DND-41 (cell line): ENCODE measurements around the gene SATB1.

ENCODE experiments used
- ATAC-seq: fragments of 200-7000 bp; cut with Tn5 transposase; 3 replicates; pipeline ENCODE4 v1.9.1; 2021; ENCODE audit warnings: low read depth; ENCODE audit not compliant: insufficient read depth
- DNase-seq: peaks from one replicate; pipeline ENCODE4 v3.0.0-alpha.2; 2020
- H2AFZ ChIP-seq: 2 replicates; pipeline ENCODE4 v1.6.0; 2012; ENCODE audit warnings: low read depth, low read length
- H3K27ac ChIP-seq: 2 replicates; pipeline ENCODE4 v1.5.1; 2012; ENCODE audit warnings: low read length, inconsistent platforms
- H3K27me3 ChIP-seq: fragments of 200-600 bp; sonication (generic); 2 replicates; pipeline ENCODE4 v1.6.0; 2012; ENCODE audit warnings: low read length, mild to moderate bottlenecking, inconsistent platforms; ENCODE audit not compliant: insufficient read depth, poor library complexity
- H3K36me3 ChIP-seq: 2 replicates; pipeline ENCODE4 v1.5.1; 2012; ENCODE audit warnings: low read length, inconsistent platforms; ENCODE audit not compliant: insufficient read depth
- H3K4me1 ChIP-seq: 2 replicates; pipeline ENCODE4 v1.5.1; 2012; ENCODE audit warnings: mild to moderate bottlenecking, low read length; ENCODE audit not compliant: insufficient read depth
- H3K4me2 ChIP-seq: 2 replicates; pipeline ENCODE4 v1.6.0; 2012; ENCODE audit warnings: mild to moderate bottlenecking, moderate library complexity, low read length, inconsistent platforms; ENCODE audit not compliant: insufficient read depth
- H3K4me3 ChIP-seq, 2 experiments: fragments of 200-600 bp in 1 of 2; shearing (Covaris generic) in 1 of 2; 2 replicates each; pipeline ENCODE4 v1.5.1; 2012 to 2016; ENCODE audit warnings: inconsistent platforms in 2 of 2, low read length in 2 of 2, mild to moderate bottlenecking in 2 of 2, low read depth in 1 of 2, moderate library complexity in 1 of 2
- H3K79me2 ChIP-seq: 2 replicates; pipeline ENCODE4 v1.6.0; 2012; ENCODE audit warnings: low read length, inconsistent platforms; ENCODE audit not compliant: insufficient read depth
- H3K9ac ChIP-seq: 2 replicates; pipeline ENCODE4 v1.6.0; 2012; ENCODE audit warnings: low read depth, mild to moderate bottlenecking, inconsistent platforms, low read length, moderate library complexity
- H3K9me3 ChIP-seq: 2 replicates; pipeline ENCODE4 v1.5.1; 2012; ENCODE audit warnings: low read length, moderate library complexity, mild to moderate bottlenecking, inconsistent platforms; ENCODE audit not compliant: insufficient read depth, severe bottlenecking
- H4K20me1 ChIP-seq: 2 replicates; pipeline ENCODE4 v1.6.0; 2012; ENCODE audit warnings: low read length; ENCODE audit not compliant: insufficient read depth
- EZH2 ChIP-seq: IDR thresholded peaks from 3 replicates; pipeline ENCODE4 v1.6.1; 2012; ENCODE audit warnings: borderline replicate concordance, low read depth, mild to moderate bottlenecking, moderate library complexity, low read length, inconsistent platforms; ENCODE audit not compliant: severe bottlenecking
- TF ChIP-seq, protein P1 (sequence below): IDR thresholded peaks from 2 replicates; pipeline ENCODE4 v1.5.1; 2012; ENCODE audit warnings: borderline replicate concordance, low read length, moderate library complexity, mild to moderate bottlenecking; ENCODE audit not compliant: poor library complexity, severe bottlenecking; ENCODE audit errors: extremely low read depth

SATB1 gene

DNA sequence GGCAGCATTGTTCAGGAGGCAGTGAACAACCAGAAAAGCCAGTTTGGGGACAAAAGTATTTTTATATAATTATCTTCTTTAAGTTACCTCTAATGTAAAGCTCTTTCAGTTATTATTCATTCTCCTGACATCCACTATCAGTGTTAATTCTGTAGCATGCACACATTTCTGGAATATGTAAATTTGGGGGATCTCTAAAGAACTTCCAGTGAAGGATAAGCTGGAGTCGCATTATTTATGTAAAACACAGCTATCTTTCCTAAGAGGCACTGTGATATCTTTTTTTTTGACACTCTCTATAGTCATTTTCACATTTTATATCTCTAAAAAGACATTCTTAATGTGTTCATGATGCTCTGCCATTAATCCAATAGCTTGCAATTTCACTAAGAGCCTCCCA lies 26.7 kb downstream of the SATB1 start:
- no peak for DNase-seq
- Histone ChIP-seq H4K20me1 (no peaks in the 10 kb centered on the region), H3K9ac (no peak overlapping the region), H3K9me3 (no peaks in the 10 kb centered on the region), H3K4me1 (no peaks in the 10 kb centered on the region), H2AFZ (no peak overlapping the region), H3K79me2 (peaks cover 19% of the 10 kb centered on the region; the same call in 1 of the 2 replicates), H3K4me3 (no peak overlapping the region), H3K27ac (no peak overlapping the region), H3K4me2 (no peak overlapping the region), H3K36me3 (peaks cover 73% of the 10 kb centered on the region), H3K27me3 (no peaks in the 10 kb centered on the region)
- no peak for ATAC-seq
- TF ChIP-seq EZH2, result no peak
- TF ChIP-seq, protein P1, sequence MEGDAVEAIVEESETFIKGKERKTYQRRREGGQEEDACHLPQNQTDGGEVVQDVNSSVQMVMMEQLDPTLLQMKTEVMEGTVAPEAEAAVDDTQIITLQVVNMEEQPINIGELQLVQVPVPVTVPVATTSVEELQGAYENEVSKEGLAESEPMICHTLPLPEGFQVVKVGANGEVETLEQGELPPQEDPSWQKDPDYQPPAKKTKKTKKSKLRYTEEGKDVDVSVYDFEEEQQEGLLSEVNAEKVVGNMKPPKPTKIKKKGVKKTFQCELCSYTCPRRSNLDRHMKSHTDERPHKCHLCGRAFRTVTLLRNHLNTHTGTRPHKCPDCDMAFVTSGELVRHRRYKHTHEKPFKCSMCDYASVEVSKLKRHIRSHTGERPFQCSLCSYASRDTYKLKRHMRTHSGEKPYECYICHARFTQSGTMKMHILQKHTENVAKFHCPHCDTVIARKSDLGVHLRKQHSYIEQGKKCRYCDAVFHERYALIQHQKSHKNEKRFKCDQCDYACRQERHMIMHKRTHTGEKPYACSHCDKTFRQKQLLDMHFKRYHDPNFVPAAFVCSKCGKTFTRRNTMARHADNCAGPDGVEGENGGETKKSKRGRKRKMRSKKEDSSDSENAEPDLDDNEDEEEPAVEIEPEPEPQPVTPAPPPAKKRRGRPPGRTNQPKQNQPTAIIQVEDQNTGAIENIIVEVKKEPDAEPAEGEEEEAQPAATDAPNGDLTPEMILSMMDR, result no peak

DNA sequence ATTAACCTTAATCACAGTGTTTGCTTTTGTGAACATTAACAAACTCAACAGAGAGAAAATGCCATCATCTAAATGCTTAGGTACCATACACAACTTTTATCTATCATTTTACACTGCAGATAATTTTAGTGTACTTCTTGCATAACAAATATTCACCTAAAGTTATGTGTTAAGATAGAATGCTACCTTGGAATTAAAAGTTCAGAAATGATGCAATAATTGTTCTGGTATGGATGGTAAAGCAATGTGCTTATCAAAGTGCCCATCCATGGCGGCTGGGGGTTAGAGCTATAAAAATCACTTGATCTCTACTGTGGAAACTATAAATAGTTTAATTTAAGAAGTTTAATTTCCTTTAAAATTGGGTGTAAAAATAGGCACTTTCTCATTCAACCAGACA lies 28.7 kb downstream of the SATB1 start:
- H3K27ac ChIP-seq, result no peak overlapping the region
- no peaks in the 10 kb centered on the region for H3K9me3 ChIP-seq
- no peaks in the 10 kb centered on the region for H3K27me3 ChIP-seq
- ATAC-seq (no peak), DNase-seq (no peak)
- peaks cover 84% of the 10 kb centered on the region for H3K36me3 ChIP-seq
- H3K4me2 ChIP-seq, result no peak overlapping the region
- peaks cover 4% of the 10 kb centered on the region for H3K4me1 ChIP-seq
- H3K79me2 ChIP-seq, result peaks cover 15% of the 10 kb centered on the region; the same call in 1 of the 2 replicates
- no peaks in the 10 kb centered on the region for H4K20me1 ChIP-seq
- H2AFZ ChIP-seq, result no peak overlapping the region
- H3K9ac ChIP-seq, result no peak overlapping the region
- no peak for TF ChIP-seq EZH2
- TF ChIP-seq, protein P1, result no peak
- H3K4me3 ChIP-seq, result no peak overlapping the region

DNA sequence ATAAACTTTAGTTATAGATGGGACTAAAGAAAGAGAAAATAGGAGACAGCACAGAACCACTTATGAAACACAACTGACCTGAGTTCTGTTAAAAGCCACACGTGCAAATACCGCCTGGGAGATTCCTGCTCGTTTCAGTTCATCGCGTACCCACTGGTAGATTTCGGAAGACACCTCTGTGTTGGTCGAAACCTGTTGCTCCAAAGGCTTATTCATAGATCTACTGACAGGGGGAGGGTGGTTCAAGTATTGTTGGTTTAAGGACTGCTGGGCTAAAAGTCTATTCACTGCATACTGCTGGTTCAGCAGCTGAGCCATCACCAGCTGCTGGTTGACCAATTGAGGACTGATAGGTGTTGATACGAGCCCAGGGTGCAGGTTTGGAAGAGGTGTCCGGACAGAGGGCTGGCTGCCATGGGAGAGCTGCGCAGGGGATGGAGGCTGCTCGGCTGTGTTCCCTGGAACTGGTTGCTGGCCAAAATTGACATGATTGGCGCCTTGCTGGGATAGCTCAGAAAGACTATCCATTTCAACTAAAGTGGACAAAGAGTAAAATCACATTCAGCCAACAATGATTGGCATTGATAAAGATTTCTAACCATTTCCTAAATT lies 30.6 kb downstream of the SATB1 start:
- Histone ChIP-seq H3K4me3 (no peak overlapping the region), H2AFZ (no peak overlapping the region), H3K9ac (no peak overlapping the region), H4K20me1 (no peaks in the 10 kb centered on the region), H3K9me3 (no peaks in the 10 kb centered on the region), H3K36me3 (peaks cover 83% of the 10 kb centered on the region), H3K79me2 (peaks cover 3% of the 10 kb centered on the region), H3K4me1 (peaks cover 17% of the 10 kb centered on the region), H3K27me3 (no peaks in the 10 kb centered on the region), H3K27ac (no peak overlapping the region), H3K4me2 (no peak overlapping the region)
- DNase-seq (no peak), ATAC-seq (no peak)
- TF ChIP-seq, protein P1, result no peak
- TF ChIP-seq EZH2, result no peak
